HepG2 (cell line): ENCODE measurements around the gene PRRT1. TPM values are rescaled to one million over a fixed set of nuclear protein-coding genes. Genes with fewer than 3 reads are reported as not detected.

Source experiments
- ATAC-seq: fragments of 200-7000 bp; cut with Tn5 transposase; 3 replicates; pipeline ENCODE4 v1.9.1; 2020; ENCODE audit warnings: mild to moderate bottlenecking, moderate library complexity
- BruUV-seq: library from RNA; stranded (reverse); fragments of 400-500 nt; replicated peaks from 2 replicates; lab custom pipeline; 2021; lab: Mats Ljungman, UMichigan
- CTCF ChIA-PET: fragments of 300-600 bp; formaldehyde crosslinking; extraction: SDS; loops from one replicate; lab custom pipeline; 2021; ENCODE audit warnings: low total read pairs, inconsistent platforms, low intra/inter-chr PET ratio; lab: Yijun Ruan, JAX
- POLR2A ChIA-PET: fragments of 350-600 bp; sonication (Branson Sonifier 250); formaldehyde crosslinking; loops from one replicate; lab custom pipeline; 2020; ENCODE audit warnings: antibody characterized with exemption, inconsistent platforms; lab: Yijun Ruan, JAX
- DNase-seq: peaks from one replicate; pipeline ENCODE4 v3.0.0-alpha.2; 2015; ENCODE audit warnings: low spot score
- FAIRE-seq: peaks from 3 replicates; lab custom pipeline; 2011; peaks lifted over from hg19 to GRCh38; lab: Jason Lieb, UNC
- H2AFZ ChIP-seq: one replicate; pipeline ENCODE4 v1.6.1; 2011; ENCODE audit warnings: low read length, inconsistent platforms
- H3K27ac ChIP-seq: fragments of 300-600 bp; 3 replicates; pipeline ENCODE4 v1.8.0; 2011; ENCODE audit warnings: mixed run types, mild to moderate bottlenecking, mixed read lengths, low read length, inconsistent platforms; ENCODE audit not compliant: insufficient read depth; ENCODE audit errors: extremely low read length
- H3K27me3 ChIP-seq, 2 experiments: fragments of 200-600 bp in 1 of 2; 2 replicates in 1 of 2; 3 replicates in 1 of 2; pipeline versions ENCODE4 v1.6.0 to v1.8.0; 2011; ENCODE audit warnings: low read length in 2 of 2, mild to moderate bottlenecking in 2 of 2, moderate library complexity in 2 of 2, inconsistent platforms in 1 of 2; ENCODE audit not compliant: insufficient read depth in 2 of 2, control insufficient read depth in 1 of 2
- H3K36me3 ChIP-seq, 2 experiments: fragments of 200-600 bp in 1 of 2; replicated peaks in 1 of 2; 2 replicates in 1 of 2; 3 replicates in 1 of 2; pipeline versions ENCODE4 v1.5.1 to v1.8.0; 2011; ENCODE audit warnings: low read length in 2 of 2, inconsistent platforms in 1 of 2; ENCODE audit not compliant: insufficient read depth in 2 of 2, control insufficient read depth in 1 of 2
- H3K4me1 ChIP-seq: 2 replicates; pipeline ENCODE4 v1.5.1; 2012; ENCODE audit warnings: low read length, inconsistent platforms; ENCODE audit not compliant: insufficient read depth
- H3K4me2 ChIP-seq: 2 replicates; pipeline ENCODE4 v1.6.0; 2011; ENCODE audit warnings: low read depth, low read length, inconsistent platforms
- H3K4me3 ChIP-seq, 3 experiments: fragments of 200-600 bp in 1 of 3; sonication (generic), shearing (Covaris generic) in 1 of 3; replicated peaks in 1 of 3; 2 replicates each; pipeline ENCODE4 v1.5.1; 2011 to 2016; ENCODE audit warnings: low read length in 3 of 3, inconsistent platforms in 2 of 3, low read depth in 2 of 3, mild to moderate bottlenecking in 2 of 3, control low read depth in 1 of 3, mixed read lengths in 1 of 3; ENCODE audit not compliant: insufficient read depth in 1 of 3
- H3K79me2 ChIP-seq: one replicate; pipeline ENCODE4 v1.6.1; 2011; ENCODE audit warnings: low read length, inconsistent platforms; ENCODE audit not compliant: insufficient read depth
- H3K9ac ChIP-seq: 2 replicates; pipeline ENCODE4 v1.6.0; 2011; ENCODE audit warnings: mild to moderate bottlenecking, low read depth, low read length, inconsistent platforms; ENCODE audit not compliant: insufficient read depth
- H3K9me3 ChIP-seq: 2 replicates; pipeline ENCODE4 v1.5.1; 2012; ENCODE audit warnings: mild to moderate bottlenecking, low read length
- H4K20me1 ChIP-seq: 2 replicates; pipeline ENCODE4 v1.6.0; 2011; ENCODE audit warnings: inconsistent platforms, mild to moderate bottlenecking, low read length, moderate library complexity; ENCODE audit not compliant: insufficient read depth
- ISL2 ChIP-seq: sonication (generic); formaldehyde crosslinking; IDR thresholded peaks from 2 replicates; pipeline ENCODE4 v1.5.0; 2020; ENCODE audit warnings: missing genetic modification reagents
- KAT7 ChIP-seq: IDR thresholded peaks from 2 replicates; pipeline ENCODE4 v1.6.1; 2018; ENCODE audit warnings: borderline replicate concordance, missing compliant biosample characterization
- RBFOX2 ChIP-seq: fragments of 200-400 bp; formaldehyde crosslinking; IDR thresholded peaks from 2 replicates; pipeline ENCODE4 v1.6.1; 2017; ENCODE audit warnings: low read depth, mild to moderate bottlenecking, low read length
- ZNF335 ChIP-seq: sonication (generic); formaldehyde crosslinking; IDR thresholded peaks from 2 replicates; pipeline ENCODE4 v1.4.0; 2020; ENCODE audit warnings: missing genetic modification reagents
- ZNF674 ChIP-seq: sonication (generic); formaldehyde crosslinking; IDR thresholded peaks from 2 replicates; pipeline ENCODE4 v1.5.0; 2020; ENCODE audit warnings: low read depth, mild to moderate bottlenecking, missing genetic modification reagents
- WGBS: methylation state at CpG from one replicate; pipeline ENCODE4 v1.1.6; 2017; ENCODE audit warnings: low lambda C conversion rate; 5-methylcytosine and 5-hydroxymethylcytosine counted together
- in situ Hi-C: cut with HindIII; loops from 2 replicates; pipeline ENCODE4 v1.10.0; 2017; ENCODE audit warnings: low pct_unique_long_range_greater_than_20kb; ENCODE audit not compliant: extremely low pct_ligation_motif_present
- intact Hi-C: fragments of 100-400 bp; cut with micrococcal nuclease; formaldehyde crosslinking; loops from one replicate; pipeline ENCODE4 v1.10.0; 2022; ENCODE audit not compliant: unreplicated experiment
- polyA plus RNA-seq, 8 experiments: library from polyadenylated mRNA; depleted of rRNA in 3 of 8; stranded (reverse) in 7 of 8; unstranded in 1 of 8; fragments of >200 nt; fragmentation: Illumina TruSeq in 4 of 8; extraction: Trizol in 4 of 8; gene quantifications; 2 replicates each; pipeline versions ENCODE4 v1.2.1 to v1.2.3, GENCODE V29; 2011 to 2016; ENCODE audit warnings: low read depth in 4 of 8, missing spikeins in 1 of 8, mixed read lengths in 1 of 8; ENCODE audit not compliant: insufficient read depth in 1 of 8
- total RNA-seq, 5 experiments: library from RNA; depleted of rRNA; stranded (reverse); fragments of >200 nt; fragmentation: Illumina TruSeq; extraction: Trizol; gene quantifications; 2 replicates each; pipeline ENCODE4 v1.2.3, GENCODE V29; 2016; ENCODE audit warnings: low read depth in 1 of 5
- TF ChIP-seq, protein P1 (sequence below): sonication (generic); formaldehyde crosslinking; IDR thresholded peaks from 2 replicates; pipeline ENCODE4 v1.5.1; 2020; ENCODE audit warnings: missing genetic modification reagents, mild to moderate bottlenecking, borderline replicate concordance
- TF ChIP-seq, protein P2 (sequence below): sonication (generic); formaldehyde crosslinking; IDR thresholded peaks from 2 replicates; pipeline ENCODE4 v1.4.0; 2020; ENCODE audit warnings: mild to moderate bottlenecking, missing genetic modification reagents, borderline replicate concordance
- TF ChIP-seq, protein P3 (sequence below): sonication (generic); formaldehyde crosslinking; IDR thresholded peaks from 2 replicates; pipeline ENCODE4 v1.5.0; 2020; ENCODE audit warnings: mild to moderate bottlenecking, missing genetic modification reagents, borderline replicate concordance
- TF ChIP-seq, protein P4 (sequence below): sonication (generic); formaldehyde crosslinking; IDR thresholded peaks from 2 replicates; pipeline ENCODE4 v1.4.0; 2020; ENCODE audit warnings: missing genetic modification reagents

PRRT1 gene
- total and polyA plus RNA-seq, 2 of the 13 experiments (the other 11 are each of a cell fraction or from before 2014, with no cell fraction given): 0.64 to 1.4 TPM

DNA sequence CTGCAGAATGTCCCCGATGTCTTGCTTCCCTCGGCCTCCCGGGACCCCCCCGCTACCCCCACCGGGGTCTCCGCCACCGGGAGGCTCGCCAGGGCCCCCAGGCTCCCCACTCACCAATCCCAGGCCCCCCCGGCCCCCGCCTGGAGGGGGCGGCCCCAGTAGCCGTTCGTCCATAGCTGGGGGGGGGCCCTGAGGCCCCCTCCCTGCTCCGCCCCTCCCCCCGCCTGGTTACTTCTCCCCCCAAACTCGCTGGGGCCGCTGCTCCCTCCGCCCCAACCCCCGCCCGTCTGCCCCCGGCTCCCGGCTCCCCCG lies 38.0 kb upstream of the PRRT1 start:
- Histone ChIP-seq H3K27me3 (no peaks in the 10 kb centered on the region; a peak in 1 of 5 replicates), H4K20me1 (no peaks in the 10 kb centered on the region), H3K4me1 (peaks cover 41% of the 10 kb centered on the region), H3K27ac (peak overlapping the region; percentile 80), H3K79me2 (peaks cover 15% of the 10 kb centered on the region), H3K9ac (peak overlapping the region; percentile 90), H3K9me3 (no peaks in the 10 kb centered on the region), H3K4me3 (peak overlapping the region; percentile 74 to 93 (median 79)), H3K36me3 (peaks cover 7 to 19% of the 10 kb centered on the region in 2 experiments), H2AFZ (no peak overlapping the region), H3K4me2 (peak overlapping the region; percentile 95)
- under 1% methylated on average over 18 of the region's 23 CpGs for WGBS
- intact Hi-C loops (loop anchor here (1.0 kb wide), 1 partner anchor 11 kb away; the partner anchor contains the start of gene RNF5), in situ Hi-C loops (loop anchor here (5.0 kb wide), 1 partner anchor 783 kb away; no protein-coding TSS in a partner anchor)
- FAIRE-seq: no peak
- no TSS peak for BruUV-seq
- TF ChIP-seq ZNF335 (CRISPR knock-in tag): no peak
- peak; percentile 41 for TF ChIP-seq RBFOX2
- TF ChIP-seq, protein P1, sequence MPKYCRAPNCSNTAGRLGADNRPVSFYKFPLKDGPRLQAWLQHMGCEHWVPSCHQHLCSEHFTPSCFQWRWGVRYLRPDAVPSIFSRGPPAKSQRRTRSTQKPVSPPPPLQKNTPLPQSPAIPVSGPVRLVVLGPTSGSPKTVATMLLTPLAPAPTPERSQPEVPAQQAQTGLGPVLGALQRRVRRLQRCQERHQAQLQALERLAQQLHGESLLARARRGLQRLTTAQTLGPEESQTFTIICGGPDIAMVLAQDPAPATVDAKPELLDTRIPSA (CRISPR knock-in tag): no peak
- DNase-seq: no peak
- ATAC-seq: no peak
- POLR2A ChIA-PET: interaction anchor here (1.0 to 7.1 kb wide), 6 partner anchors 11 to 782 kb away, joined by 4 to 127 read pairs (median 10); partner anchors contain the start of genes AGPAT1, ATF6B, FKBPL and HSPA1B
- CTCF ChIA-PET: no interaction called here

DNA sequence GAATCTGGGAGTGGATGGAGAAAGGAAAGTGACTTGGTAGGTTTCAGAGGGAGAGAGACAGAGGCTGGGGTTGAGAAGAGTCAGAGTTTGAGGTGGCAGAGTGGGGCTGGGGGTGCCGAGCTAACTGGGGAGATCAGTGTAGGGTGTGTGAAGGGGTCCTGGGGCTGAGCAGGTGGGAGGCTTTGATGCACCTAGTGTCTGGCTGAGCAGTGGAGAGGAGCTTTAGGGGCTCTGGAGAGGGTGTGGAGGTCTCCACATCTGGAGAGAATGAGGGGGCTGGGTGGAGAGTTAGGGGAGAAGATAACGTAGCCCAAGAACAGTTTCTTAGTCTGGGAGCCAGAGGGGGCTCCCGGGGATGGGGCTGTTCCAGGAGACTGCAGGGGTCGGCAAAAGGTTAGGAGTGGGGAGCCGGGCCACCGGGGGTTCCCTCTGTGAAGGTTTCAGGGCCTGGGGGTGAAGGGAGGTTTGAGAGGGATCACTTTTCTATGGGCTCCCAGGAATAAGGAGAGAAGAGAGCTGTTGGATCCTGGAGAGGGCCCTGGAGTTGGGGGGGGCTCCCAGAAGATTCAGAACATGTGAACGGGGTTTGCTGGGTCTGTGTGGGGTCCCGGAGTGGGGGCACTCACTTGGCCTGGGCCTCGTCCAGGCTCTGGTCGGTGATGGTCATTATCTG lies 37.5 kb upstream of the PRRT1 start:
- no peak overlapping the region for H2AFZ ChIP-seq
- peaks cover 36% of the 10 kb centered on the region for H3K4me1 ChIP-seq
- no TSS peak for BruUV-seq
- ATAC-seq: peak; percentile 10
- H3K4me3 ChIP-seq: peak overlapping the region; percentile 74 to 93 (median 79)
- CTCF ChIA-PET: no interaction called here
- no peak for DNase-seq
- H3K9ac ChIP-seq: peak overlapping the region; percentile 90
- POLR2A ChIA-PET: interaction anchor here (2.5 to 7.1 kb wide), 2 partner anchors 11 to 60 kb away, joined by 18 to 127 read pairs; partner anchors contain the start of genes AGPAT1, ATF6B, FKBPL and RNF5
- peaks cover 15% of the 10 kb centered on the region for H3K79me2 ChIP-seq
- 17% methylated on average over 8 of the region's 10 CpGs for WGBS
- FAIRE-seq: no peak
- peak overlapping the region; percentile 80 for H3K27ac ChIP-seq
- H3K27me3 ChIP-seq: no peaks in the 10 kb centered on the region; a peak in 1 of 5 replicates
- peaks cover 7 to 19% of the 10 kb centered on the region in 2 experiments for H3K36me3 ChIP-seq
- no peaks in the 10 kb centered on the region for H4K20me1 ChIP-seq
- no peaks in the 10 kb centered on the region for H3K9me3 ChIP-seq
- peak overlapping the region; percentile 90 for H3K4me2 ChIP-seq
- intact Hi-C loops (no loop called here), in situ Hi-C loops (no loop called here)
- TF ChIP-seq, protein P2, sequence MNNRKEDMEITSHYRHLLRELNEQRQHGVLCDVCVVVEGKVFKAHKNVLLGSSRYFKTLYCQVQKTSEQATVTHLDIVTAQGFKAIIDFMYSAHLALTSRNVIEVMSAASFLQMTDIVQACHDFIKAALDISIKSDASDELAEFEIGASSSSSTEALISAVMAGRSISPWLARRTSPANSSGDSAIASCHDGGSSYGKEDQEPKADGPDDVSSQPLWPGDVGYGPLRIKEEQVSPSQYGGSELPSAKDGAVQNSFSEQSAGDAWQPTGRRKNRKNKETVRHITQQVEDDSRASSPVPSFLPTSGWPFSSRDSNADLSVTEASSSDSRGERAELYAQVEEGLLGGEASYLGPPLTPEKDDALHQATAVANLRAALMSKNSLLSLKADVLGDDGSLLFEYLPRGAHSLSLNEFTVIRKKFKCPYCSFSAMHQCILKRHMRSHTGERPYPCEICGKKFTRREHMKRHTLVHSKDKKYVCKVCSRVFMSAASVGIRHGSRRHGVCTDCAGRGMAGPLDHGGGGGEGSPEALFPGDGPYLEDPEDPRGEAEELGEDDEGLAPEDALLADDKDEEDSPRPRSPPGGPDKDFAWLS (CRISPR knock-in tag): no peak
- TF ChIP-seq, protein P3, sequence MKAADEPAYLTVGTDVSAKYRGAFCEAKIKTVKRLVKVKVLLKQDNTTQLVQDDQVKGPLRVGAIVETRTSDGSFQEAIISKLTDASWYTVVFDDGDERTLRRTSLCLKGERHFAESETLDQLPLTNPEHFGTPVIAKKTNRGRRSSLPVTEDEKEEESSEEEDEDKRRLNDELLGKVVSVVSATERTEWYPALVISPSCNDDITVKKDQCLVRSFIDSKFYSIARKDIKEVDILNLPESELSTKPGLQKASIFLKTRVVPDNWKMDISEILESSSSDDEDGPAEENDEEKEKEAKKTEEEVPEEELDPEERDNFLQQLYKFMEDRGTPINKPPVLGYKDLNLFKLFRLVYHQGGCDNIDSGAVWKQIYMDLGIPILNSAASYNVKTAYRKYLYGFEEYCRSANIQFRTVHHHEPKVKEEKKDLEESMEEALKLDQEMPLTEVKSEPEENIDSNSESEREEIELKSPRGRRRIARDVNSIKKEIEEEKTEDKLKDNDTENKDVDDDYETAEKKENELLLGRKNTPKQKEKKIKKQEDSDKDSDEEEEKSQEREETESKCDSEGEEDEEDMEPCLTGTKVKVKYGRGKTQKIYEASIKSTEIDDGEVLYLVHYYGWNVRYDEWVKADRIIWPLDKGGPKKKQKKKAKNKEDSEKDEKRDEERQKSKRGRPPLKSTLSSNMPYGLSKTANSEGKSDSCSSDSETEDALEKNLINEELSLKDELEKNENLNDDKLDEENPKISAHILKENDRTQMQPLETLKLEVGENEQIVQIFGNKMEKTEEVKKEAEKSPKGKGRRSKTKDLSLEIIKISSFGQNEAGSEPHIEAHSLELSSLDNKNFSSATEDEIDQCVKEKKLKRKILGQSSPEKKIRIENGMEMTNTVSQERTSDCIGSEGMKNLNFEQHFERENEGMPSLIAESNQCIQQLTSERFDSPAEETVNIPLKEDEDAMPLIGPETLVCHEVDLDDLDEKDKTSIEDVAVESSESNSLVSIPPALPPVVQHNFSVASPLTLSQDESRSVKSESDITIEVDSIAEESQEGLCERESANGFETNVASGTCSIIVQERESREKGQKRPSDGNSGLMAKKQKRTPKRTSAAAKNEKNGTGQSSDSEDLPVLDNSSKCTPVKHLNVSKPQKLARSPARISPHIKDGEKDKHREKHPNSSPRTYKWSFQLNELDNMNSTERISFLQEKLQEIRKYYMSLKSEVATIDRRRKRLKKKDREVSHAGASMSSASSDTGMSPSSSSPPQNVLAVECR: 0 out of 2 replicates have a peak, but pooled peaks have one; percentile 16
- TF ChIP-seq KAT7 (CRISPR knock-in tag) (0 out of 2 replicates have a peak, but pooled peaks have one; percentile 38), ISL2 (CRISPR knock-in tag) (0 out of 2 replicates have a peak, but pooled peaks have one; percentile 9), ZNF674 (CRISPR knock-in tag) (no peak)
- TF ChIP-seq, protein P4, sequence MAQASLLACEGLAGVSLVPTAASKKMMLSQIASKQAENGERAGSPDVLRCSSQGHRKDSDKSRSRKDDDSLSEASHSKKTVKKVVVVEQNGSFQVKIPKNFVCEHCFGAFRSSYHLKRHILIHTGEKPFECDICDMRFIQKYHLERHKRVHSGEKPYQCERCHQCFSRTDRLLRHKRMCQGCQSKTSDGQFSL (CRISPR knock-in tag): peak; percentile 30; the same call in 1 of the 2 replicates
